DOHH2 (cell line): ENCODE results near the gene BICC1.

Source experiments
- CTCF ChIP-seq: fragments of 200-600 bp; sonication (generic); IDR thresholded peaks from one replicate; pipeline ENCODE4 v1.5.1; 2014; ENCODE audit warnings: antibody characterized with exemption, mild to moderate bottlenecking, low read depth, low read length; ENCODE audit not compliant: poor library complexity, severe bottlenecking
- EZH2phosphoT487 ChIP-seq: fragments of 200-600 bp; sonication (generic); IDR thresholded peaks from 2 replicates; pipeline ENCODE4 v1.6.1; 2017; ENCODE audit warnings: borderline replicate concordance, mild to moderate bottlenecking, antibody characterized with exemption, low read length, moderate library complexity, mixed read lengths

- TF ChIP-seq CTCF (no peak), EZH2phosphoT487 (no peak)
Measured at GRCh38 chr10:58587676-58588075, 75.0 kb downstream of the BICC1 start.
